NB4 (cell line): ENCODE measurements around the gene GALNT13.

Source experiments
- MYC ChIP-seq: IDR thresholded peaks from 2 replicates; pipeline ENCODE4 v1.6.1; 2011; ENCODE audit warnings: low read depth, low read length
- TF ChIP-seq, protein P1 (sequence below): IDR thresholded peaks from one replicate; pipeline ENCODE4 v1.5.1; 2012; ENCODE audit warnings: low read depth, low read length

DNA sequence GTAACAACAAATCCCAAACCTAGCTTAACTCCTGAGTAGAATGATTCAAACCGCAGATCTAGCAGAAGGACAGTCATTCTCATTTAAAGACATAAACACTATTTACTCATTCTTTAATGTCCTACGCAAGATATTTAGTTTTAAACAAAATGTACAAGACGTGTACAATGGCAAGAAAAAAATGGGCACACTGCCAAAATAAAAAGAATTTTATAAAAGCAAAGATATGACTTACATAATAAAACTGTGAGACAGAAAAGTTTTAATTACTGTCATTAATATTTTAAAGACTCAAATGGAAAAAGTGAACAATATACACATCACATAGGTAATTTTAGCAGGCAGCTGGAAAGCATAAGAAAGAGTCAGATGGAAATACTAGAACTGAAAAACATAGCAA, 157.8 kb downstream of the GALNT13 start:
- TF ChIP-seq MYC = no peak
- TF ChIP-seq, protein P1, sequence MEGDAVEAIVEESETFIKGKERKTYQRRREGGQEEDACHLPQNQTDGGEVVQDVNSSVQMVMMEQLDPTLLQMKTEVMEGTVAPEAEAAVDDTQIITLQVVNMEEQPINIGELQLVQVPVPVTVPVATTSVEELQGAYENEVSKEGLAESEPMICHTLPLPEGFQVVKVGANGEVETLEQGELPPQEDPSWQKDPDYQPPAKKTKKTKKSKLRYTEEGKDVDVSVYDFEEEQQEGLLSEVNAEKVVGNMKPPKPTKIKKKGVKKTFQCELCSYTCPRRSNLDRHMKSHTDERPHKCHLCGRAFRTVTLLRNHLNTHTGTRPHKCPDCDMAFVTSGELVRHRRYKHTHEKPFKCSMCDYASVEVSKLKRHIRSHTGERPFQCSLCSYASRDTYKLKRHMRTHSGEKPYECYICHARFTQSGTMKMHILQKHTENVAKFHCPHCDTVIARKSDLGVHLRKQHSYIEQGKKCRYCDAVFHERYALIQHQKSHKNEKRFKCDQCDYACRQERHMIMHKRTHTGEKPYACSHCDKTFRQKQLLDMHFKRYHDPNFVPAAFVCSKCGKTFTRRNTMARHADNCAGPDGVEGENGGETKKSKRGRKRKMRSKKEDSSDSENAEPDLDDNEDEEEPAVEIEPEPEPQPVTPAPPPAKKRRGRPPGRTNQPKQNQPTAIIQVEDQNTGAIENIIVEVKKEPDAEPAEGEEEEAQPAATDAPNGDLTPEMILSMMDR = no peak
